GM19452 (cell line): ENCODE measurements around the gene PLCD3.

Source experiments
- ATAC-seq: cut with Tn5 transposase; IDR thresholded peaks from one replicate; pipeline ENCODE4 v1.9.1; 2021; ENCODE audit not compliant: unreplicated experiment

The PLCD3 gene

DNA sequence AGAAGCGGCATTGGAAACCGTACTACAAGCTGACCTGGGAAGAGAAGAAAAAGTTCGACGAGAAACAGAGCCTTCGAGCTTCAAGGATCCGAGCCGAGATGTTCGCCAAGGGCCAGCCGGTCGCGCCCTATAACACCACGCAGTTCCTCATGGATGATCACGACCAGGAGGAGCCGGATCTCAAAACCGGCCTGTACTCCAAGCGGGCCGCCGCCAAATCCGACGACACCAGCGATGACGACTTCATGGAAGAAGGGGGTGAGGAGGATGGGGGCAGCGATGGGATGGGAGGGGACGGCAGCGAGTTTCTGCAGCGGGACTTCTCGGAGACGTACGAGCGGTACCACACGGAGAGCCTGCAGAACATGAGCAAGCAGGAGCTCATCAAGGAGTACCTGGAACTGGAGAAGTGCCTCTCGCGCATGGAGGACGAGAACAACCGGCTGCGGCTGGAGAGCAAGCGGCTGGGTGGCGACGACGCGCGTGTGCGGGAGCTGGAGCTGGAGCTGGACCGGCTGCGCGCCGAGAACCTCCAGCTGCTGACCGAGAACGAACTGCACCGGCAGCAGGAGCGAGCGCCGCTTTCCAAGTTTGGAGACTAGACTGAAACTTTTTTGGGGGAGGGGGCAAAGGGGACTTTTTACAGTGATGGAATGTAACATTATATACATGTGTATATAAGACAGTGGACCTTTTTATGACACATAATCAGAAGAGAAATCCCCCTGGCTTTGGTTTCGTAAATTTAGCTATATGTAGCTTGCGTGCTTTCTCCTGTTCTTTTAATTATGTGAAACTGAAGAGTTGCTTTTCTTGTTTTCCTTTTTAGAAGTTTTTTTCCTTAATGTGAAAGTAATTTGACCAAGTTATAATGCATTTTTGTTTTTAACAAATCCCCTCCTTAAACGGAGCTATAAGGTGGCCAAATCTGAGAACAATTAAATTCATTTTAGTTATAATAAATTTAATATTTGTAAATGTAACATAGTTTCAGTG is 17.7 kb upstream of the PLCD3 start:
- no peak for ATAC-seq

- no peak for ATAC-seq
These were observed 16.8 kb upstream of the PLCD3 start for GRCh38 chr17:45149037-45149668.

DNA sequence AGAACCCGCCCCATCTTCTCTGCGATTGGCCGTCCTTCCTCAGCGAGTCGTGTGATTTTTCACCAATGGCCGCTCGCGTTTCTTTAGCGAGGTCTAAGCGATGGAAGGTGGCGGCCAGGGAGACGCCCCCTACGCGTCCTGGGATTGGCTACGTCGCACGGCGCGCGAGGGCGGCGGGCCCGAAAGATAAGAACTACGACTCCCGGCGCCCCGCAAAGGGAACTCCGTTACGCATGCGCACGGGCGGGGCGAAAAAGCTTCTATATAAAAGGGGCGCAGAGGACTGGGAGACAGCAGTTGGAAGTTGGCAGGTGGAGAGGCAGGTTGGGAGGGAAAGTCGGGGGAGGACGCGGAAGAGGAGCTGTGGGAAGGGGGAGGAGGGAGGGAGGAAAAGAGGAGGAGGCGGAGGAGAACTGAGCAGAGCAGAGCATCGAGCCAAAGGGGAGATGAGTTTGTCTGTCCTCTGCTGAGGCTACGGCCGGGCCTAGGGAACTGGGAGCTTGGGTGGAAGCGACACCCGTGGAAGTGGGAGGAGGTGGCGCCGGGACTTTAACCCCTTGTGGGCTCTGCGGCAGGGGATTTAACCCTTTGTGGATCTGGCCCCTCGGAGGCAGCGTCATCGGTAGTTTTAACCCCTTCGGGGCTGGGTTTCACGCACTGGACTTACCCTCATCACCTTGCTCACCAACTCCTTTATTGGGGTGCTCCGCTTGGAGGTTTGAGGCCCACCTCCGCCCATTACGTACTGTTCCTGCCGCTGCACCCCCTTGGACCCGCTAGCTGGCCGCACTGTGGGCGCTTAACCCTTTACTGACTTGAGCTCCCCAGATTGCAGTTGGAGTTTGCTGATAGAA is 16.1 kb upstream of the PLCD3 start, which contains the start of gene HEXIM1:
HEXIM1 (plus strand) TSS at position 293 of the 854 bp plus-strand sequence. CDS start 716 bp downstream, outside the sequence.
- peak; percentile 62 for ATAC-seq

DNA sequence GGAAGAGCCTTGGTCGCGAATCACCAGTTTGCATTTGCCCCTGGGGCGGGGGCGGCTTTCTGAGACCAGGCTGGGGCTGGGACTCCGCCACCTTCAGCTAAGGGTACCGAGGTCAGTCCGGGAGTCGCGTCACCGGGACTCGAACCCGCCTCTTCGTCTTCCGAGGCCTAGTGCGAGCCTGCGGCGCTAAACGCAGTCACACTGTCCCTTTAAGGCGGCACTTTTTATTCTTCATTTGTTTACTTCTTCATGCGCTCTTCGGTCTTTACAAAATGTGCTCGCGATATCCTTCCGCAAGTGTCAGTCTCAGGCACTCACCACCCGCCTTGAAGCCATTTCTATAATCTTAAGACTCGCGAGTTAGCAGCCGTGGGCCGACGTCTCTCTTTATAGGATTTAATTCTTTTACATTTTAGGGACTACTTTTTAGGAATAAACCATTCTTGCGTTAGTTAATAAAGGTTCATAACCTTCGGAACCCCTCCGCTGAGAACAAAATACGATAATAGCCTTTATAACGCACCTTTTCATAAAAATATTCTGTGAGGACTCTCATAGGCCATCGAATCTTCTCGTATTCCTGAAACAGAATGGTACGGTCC is 15.4 kb upstream of the PLCD3 start:
- no peak for ATAC-seq

GRCh38 chr17:45146890-45147580 is 14.7 kb upstream of the PLCD3 start:
- ATAC-seq, result no peak

DNA sequence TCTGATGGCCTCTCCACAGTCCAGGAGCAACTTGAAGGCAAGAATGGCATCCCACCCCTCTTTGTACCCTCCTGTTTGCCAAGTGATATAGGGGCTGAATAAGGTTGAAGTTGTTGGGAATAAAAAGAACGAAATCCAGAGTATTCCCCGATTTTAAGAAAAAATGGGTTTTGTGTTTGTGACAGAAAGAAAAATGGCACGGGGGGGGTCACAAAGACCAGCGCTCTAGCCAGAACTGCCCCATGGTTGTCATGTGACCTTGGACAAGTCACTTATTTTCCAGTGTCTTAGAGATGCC is 14.2 kb upstream of the PLCD3 start:
- no peak for ATAC-seq

DNA sequence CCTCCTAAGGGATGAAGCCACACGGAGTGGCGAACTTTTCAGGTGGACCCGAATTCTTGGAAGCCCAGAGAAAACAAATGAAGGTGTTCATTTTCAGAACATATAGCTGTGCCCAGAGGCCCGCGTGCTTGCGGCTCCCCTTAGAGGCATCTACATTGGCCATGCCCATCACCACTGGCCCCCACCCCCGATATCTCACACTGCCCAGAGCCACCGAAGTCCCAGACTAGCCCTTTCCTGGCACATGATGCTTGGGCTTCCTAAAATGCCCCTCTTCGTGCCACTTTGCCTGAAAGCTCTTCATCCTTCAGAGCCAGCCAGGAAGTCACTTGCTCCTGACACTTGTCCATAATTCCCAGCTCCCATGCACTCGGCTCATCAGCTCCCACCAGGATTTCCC is 13.9 kb upstream of the PLCD3 start:
- no peak for ATAC-seq

- no peak for ATAC-seq
These were observed 12.7 kb upstream of the PLCD3 start for GRCh38 chr17:45145035-45145389.

DNA sequence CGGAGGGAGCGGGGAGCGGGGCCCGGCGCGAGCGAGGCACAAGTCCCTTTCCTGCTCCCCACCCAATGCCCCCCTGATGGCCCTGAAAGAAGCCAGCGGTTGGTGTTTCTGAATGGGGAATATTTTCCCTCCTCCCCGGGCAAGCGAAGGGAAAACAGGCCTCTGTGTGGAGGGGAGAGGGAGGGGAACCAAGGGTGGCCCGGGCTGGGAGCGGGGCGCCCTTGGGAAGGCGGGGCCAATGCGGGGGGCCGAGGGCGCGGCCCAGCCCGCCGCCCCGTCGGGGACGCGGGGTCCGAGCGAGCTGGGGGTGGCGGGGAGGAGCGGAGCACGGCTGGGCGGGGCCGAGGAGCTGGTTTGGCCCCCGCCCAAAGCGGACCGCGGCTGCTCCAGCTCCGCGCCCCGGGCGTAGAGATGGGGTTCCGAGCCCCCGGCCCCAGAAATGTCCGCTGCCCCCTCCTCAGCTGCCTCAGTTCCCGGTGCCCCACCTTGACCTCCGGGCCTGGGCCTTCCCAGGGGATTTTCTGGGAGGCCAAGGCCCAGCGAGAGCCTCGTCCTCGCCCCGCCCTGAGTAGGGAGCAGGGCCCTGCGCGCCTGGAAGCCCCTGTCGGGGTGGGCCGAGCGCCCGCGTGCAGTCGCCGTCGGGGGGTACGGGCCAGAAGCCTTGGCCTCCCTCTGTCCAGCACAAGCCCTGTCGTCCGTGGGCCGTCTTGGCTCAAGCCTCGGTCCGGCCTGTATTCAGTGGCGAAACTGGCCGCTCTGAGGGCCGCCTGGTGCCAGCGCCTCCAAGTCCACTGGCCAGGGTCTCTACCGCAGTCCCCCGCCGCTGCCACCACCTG is 12.1 kb upstream of the PLCD3 start:
- no peak for ATAC-seq

GRCh38 chr17:45143767-45144198 is 11.5 kb upstream of the PLCD3 start:
- no peak for ATAC-seq

DNA sequence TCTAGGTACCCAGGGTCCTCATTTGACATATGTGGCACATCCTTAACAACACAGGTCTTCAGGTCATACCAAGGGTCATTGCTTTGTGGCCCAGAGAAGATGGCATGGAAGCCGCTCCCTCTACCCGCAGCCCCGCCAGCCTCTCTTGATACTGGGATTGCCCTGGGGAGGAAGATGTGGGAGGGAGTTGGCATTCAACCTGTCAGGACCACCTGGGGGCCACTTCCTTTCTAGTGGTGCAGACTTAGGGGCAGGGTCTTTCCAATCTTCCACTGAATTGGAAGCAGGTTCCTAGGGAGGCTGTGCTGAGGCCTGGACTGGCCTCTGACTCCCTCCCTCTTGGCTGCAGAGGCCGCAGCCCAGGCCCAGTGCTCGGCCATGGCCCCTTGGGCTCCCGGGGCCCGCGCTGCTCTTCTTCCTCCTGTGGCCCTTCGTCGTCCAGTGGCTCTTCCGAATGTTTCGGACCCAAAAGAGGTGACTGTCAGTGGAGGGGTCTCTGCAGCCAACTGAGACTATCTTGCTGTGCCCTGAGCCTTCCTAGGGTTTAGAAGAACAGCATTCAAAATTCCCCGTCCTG is 10.9 kb upstream of the PLCD3 start:
- no peak for ATAC-seq

DNA sequence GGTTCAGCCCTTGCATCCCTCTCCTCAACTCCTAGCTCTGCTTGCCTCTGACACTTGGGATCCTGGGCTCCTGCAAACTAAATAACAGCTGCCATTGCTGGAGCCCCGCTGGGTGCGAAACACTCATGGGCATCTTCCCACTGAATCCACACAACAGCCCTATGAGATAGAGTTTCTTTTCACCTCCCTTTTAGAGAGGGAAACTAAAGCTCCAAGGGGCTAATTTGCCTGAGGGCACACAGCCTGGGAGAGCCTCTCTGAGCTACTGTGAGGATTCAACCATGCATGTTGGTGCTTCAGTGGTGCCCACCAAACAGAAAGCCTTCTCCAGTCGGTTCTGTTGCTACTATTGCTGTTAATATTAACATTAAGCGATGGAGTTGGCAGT is 7.2 kb upstream of the PLCD3 start:
- ATAC-seq, result no peak

GRCh38 chr17:45138911-45139532 is 6.7 kb upstream of the PLCD3 start:
- ATAC-seq, result no peak

DNA sequence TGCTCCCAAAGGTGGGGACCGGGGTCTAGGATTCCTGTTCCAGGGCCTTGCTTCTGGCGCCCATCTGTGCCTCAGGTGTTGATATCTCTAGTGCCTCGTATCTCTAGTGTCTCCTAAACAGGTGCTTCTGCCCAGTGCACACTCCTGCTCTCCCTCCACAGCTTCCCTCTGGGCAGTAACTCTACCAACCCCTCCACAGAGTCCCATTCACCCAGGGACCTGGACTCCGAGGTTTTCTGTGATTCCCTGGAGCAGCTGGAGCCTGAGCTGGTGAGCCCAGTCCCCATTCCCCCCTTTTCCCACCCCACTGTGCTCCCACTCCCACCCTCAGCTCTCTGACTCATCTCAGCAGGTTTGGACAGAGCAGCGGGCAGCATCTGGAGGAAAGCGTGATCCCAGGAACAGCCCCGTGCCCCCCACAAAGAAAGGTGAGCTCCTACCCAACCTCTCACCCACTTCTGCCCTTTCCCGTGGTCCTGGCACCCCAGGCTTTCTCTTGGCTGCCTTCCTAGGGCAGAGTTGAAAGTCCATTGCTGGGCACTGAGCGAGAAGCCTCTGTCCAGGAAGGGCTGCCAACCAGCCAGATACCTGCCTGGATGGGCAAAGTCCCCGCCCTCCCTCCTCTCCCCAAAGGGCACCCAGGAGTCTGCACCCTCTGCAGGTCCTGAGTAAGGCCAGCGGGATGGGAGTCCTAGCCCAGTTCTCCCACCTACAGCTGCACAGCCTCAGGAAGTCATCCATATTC is 5.4 kb upstream of the PLCD3 start:
- no peak for ATAC-seq

DNA sequence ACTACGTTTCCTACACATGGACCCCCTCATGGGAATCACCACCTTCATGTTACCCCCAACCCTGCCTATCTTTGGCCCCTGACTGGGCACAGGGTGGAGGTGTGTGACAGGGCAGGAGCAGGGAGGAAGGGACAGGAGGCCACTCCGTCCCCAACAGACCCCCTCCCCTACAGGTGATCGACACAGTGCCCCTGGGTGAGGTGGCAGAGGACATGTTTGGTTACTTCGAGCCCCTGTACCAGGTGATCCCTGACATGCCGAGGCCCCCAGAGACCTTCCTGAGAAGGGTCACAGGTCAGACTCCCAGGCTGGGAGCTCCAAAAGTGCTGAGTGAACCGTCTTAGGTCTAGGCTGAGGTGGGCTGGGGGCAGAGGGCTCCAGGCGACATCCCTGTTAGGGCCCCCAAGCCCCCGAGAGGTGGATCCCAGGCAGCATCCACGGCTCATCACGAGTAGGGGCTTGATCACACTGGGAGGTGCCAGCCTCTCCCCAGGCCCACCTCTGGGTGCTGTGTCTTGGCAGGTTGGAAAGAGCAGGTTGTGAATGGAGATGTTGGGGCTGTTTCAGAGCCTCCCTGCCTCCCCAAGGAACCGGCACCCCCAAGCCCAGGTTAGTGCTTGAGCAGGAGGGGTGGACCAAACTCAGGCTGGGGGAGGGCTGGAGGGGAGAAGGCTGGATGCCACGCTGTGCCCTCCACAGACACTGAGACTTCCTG is 4.7 kb upstream of the PLCD3 start:
- ATAC-seq, result no peak

DNA sequence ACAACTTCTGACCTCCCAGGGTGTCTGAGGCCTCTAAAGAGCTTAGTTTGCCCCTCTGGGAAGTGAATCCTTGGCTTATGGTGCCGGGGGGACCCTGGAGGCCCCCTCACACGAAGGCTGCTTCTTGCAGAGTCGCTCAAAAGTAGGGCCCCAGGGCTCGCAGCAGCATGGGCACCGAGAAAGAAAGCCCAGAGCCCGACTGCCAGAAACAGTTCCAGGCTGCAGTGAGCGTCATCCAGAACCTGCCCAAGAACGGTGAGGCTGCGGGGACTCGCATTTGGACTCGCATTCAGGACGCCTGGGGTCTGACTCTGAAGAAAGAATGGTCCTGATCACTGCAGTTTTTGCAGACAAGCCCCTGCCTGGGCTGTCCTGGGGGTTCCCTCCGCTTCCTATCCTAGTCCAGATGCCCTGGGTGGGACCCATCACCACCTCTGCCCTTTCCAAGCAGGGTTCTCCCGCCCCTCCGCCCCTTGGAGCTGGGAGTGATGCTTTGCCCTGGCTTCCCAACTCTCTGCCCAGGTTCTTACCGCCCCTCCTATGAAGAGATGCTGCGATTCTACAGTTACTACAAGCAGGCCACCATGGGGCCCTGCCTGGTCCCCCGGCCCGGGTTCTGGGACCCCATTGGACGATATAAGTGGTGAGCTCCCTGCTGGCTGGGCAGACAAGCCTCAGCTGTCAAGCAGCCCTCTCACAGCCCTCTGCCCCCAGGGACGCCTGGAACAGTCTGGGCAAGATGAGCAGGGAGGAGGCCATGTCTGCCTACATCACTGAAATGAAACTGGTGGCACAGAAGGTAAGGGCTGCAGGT is 3.9 kb upstream of the PLCD3 start:
- no peak for ATAC-seq
